ENCODE data around the gene EEF1AKMT4.

GRCh38 chr3:184260724-184261269 is 11.3 kb downstream of the EEF1AKMT4 start:
- TF ChIP-seq, protein P1, sequence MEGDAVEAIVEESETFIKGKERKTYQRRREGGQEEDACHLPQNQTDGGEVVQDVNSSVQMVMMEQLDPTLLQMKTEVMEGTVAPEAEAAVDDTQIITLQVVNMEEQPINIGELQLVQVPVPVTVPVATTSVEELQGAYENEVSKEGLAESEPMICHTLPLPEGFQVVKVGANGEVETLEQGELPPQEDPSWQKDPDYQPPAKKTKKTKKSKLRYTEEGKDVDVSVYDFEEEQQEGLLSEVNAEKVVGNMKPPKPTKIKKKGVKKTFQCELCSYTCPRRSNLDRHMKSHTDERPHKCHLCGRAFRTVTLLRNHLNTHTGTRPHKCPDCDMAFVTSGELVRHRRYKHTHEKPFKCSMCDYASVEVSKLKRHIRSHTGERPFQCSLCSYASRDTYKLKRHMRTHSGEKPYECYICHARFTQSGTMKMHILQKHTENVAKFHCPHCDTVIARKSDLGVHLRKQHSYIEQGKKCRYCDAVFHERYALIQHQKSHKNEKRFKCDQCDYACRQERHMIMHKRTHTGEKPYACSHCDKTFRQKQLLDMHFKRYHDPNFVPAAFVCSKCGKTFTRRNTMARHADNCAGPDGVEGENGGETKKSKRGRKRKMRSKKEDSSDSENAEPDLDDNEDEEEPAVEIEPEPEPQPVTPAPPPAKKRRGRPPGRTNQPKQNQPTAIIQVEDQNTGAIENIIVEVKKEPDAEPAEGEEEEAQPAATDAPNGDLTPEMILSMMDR (IDR thresholded peaks at IDR 0.05; ENCODE audit: insufficient read depth, low read length): no peak
- TF ChIP-seq GABPA (IDR thresholded peaks at IDR 0.05; ENCODE audit: low read depth): no peak
- TF ChIP-seq REST (IDR thresholded peaks at IDR 0.05; ENCODE audit: insufficient replicate concordance, low read depth): no peak
- TF ChIP-seq POLR2AphosphoS5 (IDR thresholded peaks at IDR 0.05; ENCODE audit: low read depth): no peak
- TF ChIP-seq SPI1 (IDR thresholded peaks at IDR 0.05; ENCODE audit: borderline replicate concordance, low read depth): no peak
